ENCODE measurements around the gene SAXO2.
"Not testable (repeated sequence)": the region's sequence is repeated elsewhere in the genome, so short reads cannot be mapped to it uniquely, and the experiment has no call there.

DNA sequence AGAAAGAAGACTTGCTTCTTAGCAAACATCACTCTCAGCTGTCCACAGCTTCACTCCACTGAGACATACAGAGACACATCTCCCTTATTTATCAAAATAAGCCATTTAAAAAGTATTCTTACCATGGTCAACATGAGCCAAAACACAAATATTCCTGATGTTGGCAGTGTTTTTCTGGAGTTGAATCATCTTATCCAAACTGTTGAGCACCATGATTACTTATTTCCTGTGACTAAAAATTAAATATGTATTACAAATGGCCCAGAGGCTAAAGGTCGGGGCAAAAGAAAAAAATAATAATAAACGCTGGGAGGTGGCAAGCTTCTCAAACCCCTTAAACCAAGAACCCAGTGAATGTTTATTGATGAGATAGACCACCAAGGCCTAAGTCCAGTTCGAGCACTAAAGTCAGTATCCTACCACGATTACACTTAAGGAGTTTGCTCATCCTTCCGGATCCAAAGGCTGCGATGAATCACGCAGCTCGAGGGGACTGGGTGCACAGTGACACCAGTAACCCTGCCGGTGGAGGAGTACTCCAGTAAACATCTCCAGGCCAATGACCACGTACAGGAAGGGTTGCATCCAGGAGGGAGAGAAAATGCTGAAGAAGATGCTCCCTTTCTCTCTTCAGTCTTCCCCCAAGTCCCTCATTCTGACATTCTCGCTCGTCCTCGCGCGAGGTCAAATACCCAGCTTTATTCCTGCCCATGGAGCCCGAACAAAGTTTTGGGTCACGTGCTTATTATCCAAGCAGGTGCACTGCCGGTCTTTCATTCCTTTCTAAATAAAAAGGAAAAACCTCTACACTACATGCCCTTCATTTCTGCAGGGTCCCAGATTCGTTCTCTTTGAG is 824 bp upstream of the SAXO2 start:
- TF ChIP-seq, protein P1, sequence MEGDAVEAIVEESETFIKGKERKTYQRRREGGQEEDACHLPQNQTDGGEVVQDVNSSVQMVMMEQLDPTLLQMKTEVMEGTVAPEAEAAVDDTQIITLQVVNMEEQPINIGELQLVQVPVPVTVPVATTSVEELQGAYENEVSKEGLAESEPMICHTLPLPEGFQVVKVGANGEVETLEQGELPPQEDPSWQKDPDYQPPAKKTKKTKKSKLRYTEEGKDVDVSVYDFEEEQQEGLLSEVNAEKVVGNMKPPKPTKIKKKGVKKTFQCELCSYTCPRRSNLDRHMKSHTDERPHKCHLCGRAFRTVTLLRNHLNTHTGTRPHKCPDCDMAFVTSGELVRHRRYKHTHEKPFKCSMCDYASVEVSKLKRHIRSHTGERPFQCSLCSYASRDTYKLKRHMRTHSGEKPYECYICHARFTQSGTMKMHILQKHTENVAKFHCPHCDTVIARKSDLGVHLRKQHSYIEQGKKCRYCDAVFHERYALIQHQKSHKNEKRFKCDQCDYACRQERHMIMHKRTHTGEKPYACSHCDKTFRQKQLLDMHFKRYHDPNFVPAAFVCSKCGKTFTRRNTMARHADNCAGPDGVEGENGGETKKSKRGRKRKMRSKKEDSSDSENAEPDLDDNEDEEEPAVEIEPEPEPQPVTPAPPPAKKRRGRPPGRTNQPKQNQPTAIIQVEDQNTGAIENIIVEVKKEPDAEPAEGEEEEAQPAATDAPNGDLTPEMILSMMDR (IDR thresholded peaks at IDR 0.05) = not testable (repeated sequence)
- TF ChIP-seq EZH2 (IDR thresholded peaks at IDR 0.05; ENCODE audit: borderline replicate concordance, insufficient read depth, low read depth, low read length, poor library complexity, severe bottlenecking) = not testable (repeated sequence)
